HepG2 (cell line): ENCODE results near the gene MBLAC1. TPM values are rescaled to one million over a fixed set of nuclear protein-coding genes. Genes with fewer than 3 reads are reported as not detected.

Experiments
- ARNT ChIP-seq: fragments of 450-650 bp; IDR thresholded peaks from 2 replicates; pipeline ENCODE4 v1.6.1; 2017
- ATF4 ChIP-seq, 2 experiments: fragments of 450-650 bp in 1 of 2; sonication (generic) in 1 of 2; formaldehyde crosslinking; IDR thresholded peaks; 2 replicates each; pipeline versions ENCODE4 v1.5.0 to v1.8.0; 2020 to 2022; ENCODE audit warnings: mild to moderate bottlenecking in 1 of 2, missing genetic modification reagents in 1 of 2
- GATAD1 ChIP-seq: IDR thresholded peaks from 2 replicates; pipeline ENCODE4 v1.6.1; 2016; ENCODE audit warnings: missing genetic modification reagents, missing compliant biosample characterization
- HNRNPUL1 ChIP-seq: fragments of 200-400 bp; formaldehyde crosslinking; IDR thresholded peaks from 2 replicates; pipeline ENCODE4 v1.6.1; 2017; ENCODE audit warnings: low read depth, mild to moderate bottlenecking, low read length, moderate library complexity
- HOXA3 ChIP-seq: sonication (generic); formaldehyde crosslinking; IDR thresholded peaks from 2 replicates; pipeline ENCODE4 v1.5.0; 2020; ENCODE audit warnings: missing genetic modification reagents
- HOXD1 ChIP-seq: sonication (generic); formaldehyde crosslinking; IDR thresholded peaks from 2 replicates; pipeline ENCODE4 v1.5.0; 2020; ENCODE audit warnings: missing genetic modification reagents
- KDM6A ChIP-seq: IDR thresholded peaks from 2 replicates; pipeline ENCODE4 v1.6.1; 2016; ENCODE audit warnings: low read depth
- MAF1 ChIP-seq: sonication (generic); formaldehyde crosslinking; IDR thresholded peaks from 2 replicates; pipeline ENCODE4 v1.5.0; 2020; ENCODE audit warnings: missing genetic modification reagents, borderline replicate concordance
- MEIS1 ChIP-seq: sonication (generic); formaldehyde crosslinking; IDR thresholded peaks from 2 replicates; pipeline ENCODE4 v1.9.0; 2021; ENCODE audit warnings: mild to moderate bottlenecking, missing genetic modification reagents, moderate library complexity, borderline replicate concordance
- MIXL1 ChIP-seq: IDR thresholded peaks from 2 replicates; pipeline ENCODE4 v1.6.1; 2016
- PLRG1 ChIP-seq: fragments of 450-650 bp; conservative IDR thresholded peaks from 2 replicates; pipeline ENCODE4 v1.6.1; 2016
- RAD21 ChIP-seq: fragments of 450-650 bp; formaldehyde crosslinking; IDR thresholded peaks from 2 replicates; pipeline ENCODE4 v1.5.0; 2020; ENCODE audit warnings: mild to moderate bottlenecking
- SIX1 ChIP-seq: sonication (generic); formaldehyde crosslinking; IDR thresholded peaks from 2 replicates; pipeline ENCODE4 v1.4.0; 2020; ENCODE audit warnings: missing genetic modification reagents, borderline replicate concordance
- ZBTB44 ChIP-seq: sonication (generic); formaldehyde crosslinking; IDR thresholded peaks from 2 replicates; pipeline ENCODE4 v1.4.0; 2020; ENCODE audit warnings: missing genetic modification reagents
- ZNF335 ChIP-seq: sonication (generic); formaldehyde crosslinking; IDR thresholded peaks from 2 replicates; pipeline ENCODE4 v1.4.0; 2020; ENCODE audit warnings: missing genetic modification reagents
- ZNF430 ChIP-seq: sonication (generic); formaldehyde crosslinking; IDR thresholded peaks from 2 replicates; pipeline ENCODE4 v1.9.0; 2021; ENCODE audit warnings: mild to moderate bottlenecking, missing genetic modification reagents
- ZNF441 ChIP-seq: sonication (generic); formaldehyde crosslinking; IDR thresholded peaks from 2 replicates; pipeline ENCODE4 v1.7.0; 2021; ENCODE audit warnings: missing genetic modification reagents, borderline replicate concordance
- ZNF503 ChIP-seq: sonication (generic); formaldehyde crosslinking; IDR thresholded peaks from 2 replicates; pipeline ENCODE4 v1.4.0; 2020; ENCODE audit warnings: missing genetic modification reagents
- ZNF646 ChIP-seq: sonication (generic); formaldehyde crosslinking; IDR thresholded peaks from 2 replicates; pipeline ENCODE4 v1.9.0; 2021; ENCODE audit warnings: mild to moderate bottlenecking, missing genetic modification reagents
- polyA plus RNA-seq, 8 experiments: library from polyadenylated mRNA; depleted of rRNA in 3 of 8; stranded (reverse) in 7 of 8; unstranded in 1 of 8; fragments of >200 nt; fragmentation: Illumina TruSeq in 4 of 8; extraction: Trizol in 4 of 8; gene quantifications; 2 replicates each; pipeline versions ENCODE4 v1.2.1 to v1.2.3, GENCODE V29; 2011 to 2016; ENCODE audit warnings: low read depth in 4 of 8, missing spikeins in 1 of 8, mixed read lengths in 1 of 8; ENCODE audit not compliant: insufficient read depth in 1 of 8
- total RNA-seq, 5 experiments: library from RNA; depleted of rRNA; stranded (reverse); fragments of >200 nt; fragmentation: Illumina TruSeq; extraction: Trizol; gene quantifications; 2 replicates each; pipeline ENCODE4 v1.2.3, GENCODE V29; 2016; ENCODE audit warnings: low read depth in 1 of 5

MBLAC1 gene
- total and polyA plus RNA-seq, 2 of the 13 experiments (the other 11 are each of a cell fraction or from before 2014, with no cell fraction given), result 0.79 to 2.1 TPM

- TF ChIP-seq ATF4 (CRISPR knock-in tag; IDR thresholded peaks at IDR 0.05), result peak in 1 of 2 experiments; percentile 53; a peak in 1 of 4 replicates
- TF ChIP-seq MIXL1, result 0 out of 2 replicates have a peak, but pooled peaks have one; percentile 30
- no peak for TF ChIP-seq ARNT
- no peak for TF ChIP-seq MAF1
- no peak for TF ChIP-seq MEIS1 (CRISPR knock-in tag)
- peak; percentile 13 for TF ChIP-seq ZNF430 (CRISPR knock-in tag)
- no peak; the same call in 1 of the 2 replicates for TF ChIP-seq ZNF335
- TF ChIP-seq RAD21 (CRISPR knock-in tag), result no peak
- no peak for TF ChIP-seq HNRNPUL1
- no peak for TF ChIP-seq SIX1 (CRISPR knock-in tag)
- peak; percentile 32; the same call in 1 of the 2 replicates for TF ChIP-seq ZNF441 (CRISPR knock-in tag)
- TF ChIP-seq ZNF503 (CRISPR knock-in tag), result no peak; the same call in 1 of the 2 replicates
- no peak for TF ChIP-seq KDM6A
- TF ChIP-seq GATAD1 (CRISPR knock-in tag), result peak; percentile 18; the same call in 1 of the 2 replicates
- no peak for TF ChIP-seq PLRG1
- peak; percentile 73 for TF ChIP-seq HOXA3 (CRISPR knock-in tag)
- no peak for TF ChIP-seq ZBTB44 (CRISPR knock-in tag)
- TF ChIP-seq HOXD1 (CRISPR knock-in tag), result peak; percentile 19; the same call in 1 of the 2 replicates
- TF ChIP-seq ZNF646 (CRISPR knock-in tag), result no peak
Observed at GRCh38 chr7:100126931-100127865, at the start of gene MBLAC1 (continued).
